HepG2 (cell line): Measurements from ENCODE around the gene ZNF814. TPM values are rescaled to one million over a fixed set of nuclear protein-coding genes. Genes with fewer than 3 reads are reported as not detected.
"Not testable (repeated sequence)": the region's sequence is repeated elsewhere in the genome, so short reads cannot be mapped to it uniquely, and the experiment has no call there.

Experiments used
- ERF ChIP-seq: IDR thresholded peaks from 2 replicates; pipeline ENCODE4 v1.6.1; 2018; ENCODE audit warnings: missing biosample characterization, missing genetic modification reagents
- FOXA3 ChIP-seq: IDR thresholded peaks from 2 replicates; pipeline ENCODE4 v1.6.1; 2016; ENCODE audit warnings: missing genetic modification reagents, missing compliant biosample characterization
- FOXK1 ChIP-seq: sonication (generic); formaldehyde crosslinking; IDR thresholded peaks from 2 replicates; pipeline ENCODE4 v1.4.0; 2020; ENCODE audit warnings: low read depth, missing genetic modification reagents, borderline replicate concordance
- FOXO1 ChIP-seq: sonication (generic); formaldehyde crosslinking; IDR thresholded peaks from 2 replicates; pipeline ENCODE4 v1.4.0; 2020; ENCODE audit warnings: missing genetic modification reagents
- FOXP4 ChIP-seq: sonication (generic); formaldehyde crosslinking; IDR thresholded peaks from 2 replicates; pipeline ENCODE4 v1.4.0; 2020; ENCODE audit warnings: missing genetic modification reagents
- GABPA ChIP-seq, 2 experiments: IDR thresholded peaks; 2 replicates each; pipeline ENCODE4 v1.6.1; 2011 to 2016; ENCODE audit warnings: low read depth in 2 of 2, low read length in 1 of 2, missing biosample characterization in 1 of 2, missing genetic modification characterization in 1 of 2
- HMG20A ChIP-seq: IDR thresholded peaks from 2 replicates; pipeline ENCODE4 v1.6.1; 2016; ENCODE audit warnings: borderline replicate concordance
- HMGXB3 ChIP-seq: sonication (generic); formaldehyde crosslinking; IDR thresholded peaks from 2 replicates; pipeline ENCODE4 v1.4.0; 2020; ENCODE audit warnings: missing genetic modification reagents, borderline replicate concordance
- NR2F6 ChIP-seq, 2 experiments: IDR thresholded peaks; 2 replicates each; pipeline ENCODE4 v1.6.1; 2016; ENCODE audit warnings: antibody characterized with exemption in 1 of 2, mild to moderate bottlenecking in 1 of 2
- PITX1 ChIP-seq: sonication (generic); formaldehyde crosslinking; IDR thresholded peaks from 2 replicates; pipeline ENCODE4 v1.5.1; 2020; ENCODE audit warnings: mild to moderate bottlenecking, missing genetic modification reagents
- RARA ChIP-seq: IDR thresholded peaks from 2 replicates; pipeline ENCODE4 v1.6.1; 2016; ENCODE audit warnings: missing genetic modification reagents, missing compliant biosample characterization
- SOX13 ChIP-seq, 3 experiments: fragments of 450-650 bp in 1 of 3; sonication (generic) in 1 of 3; formaldehyde crosslinking in 1 of 3; IDR thresholded peaks in 2 of 3; conservative IDR thresholded peaks in 1 of 3; 2 replicates each; pipeline versions ENCODE4 v1.5.0 to v1.6.1; 2016 to 2020; ENCODE audit warnings: antibody characterized with exemption in 1 of 3, mild to moderate bottlenecking in 1 of 3, missing compliant biosample characterization in 1 of 3, missing genetic modification reagents in 1 of 3, moderate library complexity in 1 of 3
- ZMYM3 ChIP-seq: sonication (generic); formaldehyde crosslinking; IDR thresholded peaks from 2 replicates; pipeline ENCODE4 v1.5.1; 2020; ENCODE audit warnings: mild to moderate bottlenecking, missing genetic modification reagents
- ZNF687 ChIP-seq: sonication (generic); formaldehyde crosslinking; IDR thresholded peaks from 2 replicates; pipeline ENCODE4 v1.5.1; 2020; ENCODE audit warnings: mild to moderate bottlenecking, missing genetic modification reagents, moderate library complexity
- polyA plus RNA-seq, 8 experiments: library from polyadenylated mRNA; depleted of rRNA in 3 of 8; stranded (reverse) in 7 of 8; unstranded in 1 of 8; fragments of >200 nt; fragmentation: Illumina TruSeq in 4 of 8; extraction: Trizol in 4 of 8; gene quantifications; 2 replicates each; pipeline versions ENCODE4 v1.2.1 to v1.2.3, GENCODE V29; 2011 to 2016; ENCODE audit warnings: low read depth in 4 of 8, missing spikeins in 1 of 8, mixed read lengths in 1 of 8; ENCODE audit not compliant: insufficient read depth in 1 of 8
- total RNA-seq, 5 experiments: library from RNA; depleted of rRNA; stranded (reverse); fragments of >200 nt; fragmentation: Illumina TruSeq; extraction: Trizol; gene quantifications; 2 replicates each; pipeline ENCODE4 v1.2.3, GENCODE V29; 2016; ENCODE audit warnings: low read depth in 1 of 5

Gene ZNF814
- total and polyA plus RNA-seq, 2 of the 13 experiments (the other 11 are each of a cell fraction or from before 2014, with no cell fraction given), result 2.5 to 3.4 TPM

GRCh38 chr19:57810410-57811295 lies 78.2 kb downstream of the ZNF814 start (continued):
- peak; percentile 62; the same call in 1 of the 2 replicates for TF ChIP-seq HMGXB3 (CRISPR knock-in tag)
- TF ChIP-seq FOXP4 (CRISPR knock-in tag), result peak; percentile 40; the same call in 1 of the 2 replicates
- TF ChIP-seq SOX13 (IDR thresholded peaks at IDR 0.05); GABPA (IDR thresholded peaks at IDR 0.05; ENCODE audit: low read depth, low read length); NR2F6 (IDR thresholded peaks at IDR 0.05): not testable (repeated sequence)
- TF ChIP-seq SOX13 (CRISPR knock-in tag; conservative IDR thresholded peaks at IDR 0.05 in 1 of 2, IDR thresholded peaks at IDR 0.05 in 1 of 2), result peak in 1 of 2 experiments; percentile 44; a peak in 2 of 4 replicates
- peak; percentile 77 for TF ChIP-seq FOXA3 (CRISPR knock-in tag)
- TF ChIP-seq HMG20A (CRISPR knock-in tag), result 0 out of 2 replicates have a peak, but pooled peaks have one; percentile 15
- peak; percentile 44; the same call in 1 of the 2 replicates for TF ChIP-seq FOXO1
- TF ChIP-seq ZMYM3 (CRISPR knock-in tag), result 0 out of 2 replicates have a peak, but pooled peaks have one; percentile 24
- peak; percentile 62; the same call in 1 of the 2 replicates for TF ChIP-seq PITX1 (CRISPR knock-in tag)
- peak; percentile 23; the same call in 1 of the 2 replicates for TF ChIP-seq ZNF687 (CRISPR knock-in tag)
- TF ChIP-seq GABPA (CRISPR knock-in tag; IDR thresholded peaks at IDR 0.05; ENCODE audit: low read depth), result peak; percentile 22; the same call in 1 of the 2 replicates
- peak; percentile 66; the same call in 1 of the 2 replicates for TF ChIP-seq NR2F6 (CRISPR knock-in tag; IDR thresholded peaks at IDR 0.05)
- TF ChIP-seq RARA (CRISPR knock-in tag), result peak; percentile 85
- TF ChIP-seq ERF (CRISPR knock-in tag), result 0 out of 2 replicates have a peak, but pooled peaks have one; percentile 9
- TF ChIP-seq FOXK1 (CRISPR knock-in tag), result peak; percentile 74; the same call in 1 of the 2 replicates
